ENCODE data around the gene CSNK1G2.

CSNK1G2 gene

GRCh38 chr19:1980809-1981181 lies 39.8 kb downstream of the CSNK1G2 start:
- Mint-ChIP-seq H3K9me3 (no peaks in the 10 kb centered on the region), H3K36me3 (ENCODE audit: low read depth) (peaks cover 28% of the 10 kb centered on the region), H3K4me1 (no peaks in the 10 kb centered on the region), H3K27me3 (ENCODE audit: low read depth) (no peaks in the 10 kb centered on the region), H3K27ac (no peak overlapping the region), H3K4me3 (no peak overlapping the region)
- no peak for TF ChIP-seq CTCF (IDR thresholded peaks at IDR 0.05; ENCODE audit: unreplicated experiment in 3 of 3)

GRCh38 chr19:1981253-1981652 lies 40.3 kb downstream of the CSNK1G2 start:
- Mint-ChIP-seq H3K27me3 (ENCODE audit: low read depth) (no peaks in the 10 kb centered on the region), H3K4me1 (no peaks in the 10 kb centered on the region), H3K9me3 (no peaks in the 10 kb centered on the region), H3K4me3 (no peak overlapping the region), H3K27ac (no peak overlapping the region), H3K36me3 (ENCODE audit: low read depth) (peaks cover 24% of the 10 kb centered on the region)
- no peak for TF ChIP-seq CTCF (IDR thresholded peaks at IDR 0.05; ENCODE audit: unreplicated experiment in 3 of 3)

- no peaks in the 10 kb centered on the region for H3K4me1 Mint-ChIP-seq
- H3K9me3 Mint-ChIP-seq = no peaks in the 10 kb centered on the region
- TF ChIP-seq CTCF (IDR thresholded peaks at IDR 0.05; ENCODE audit: unreplicated experiment in 3 of 3) = no peak
- no peaks in the 10 kb centered on the region for H3K27me3 Mint-ChIP-seq (ENCODE audit: low read depth)
- no peak overlapping the region for H3K27ac Mint-ChIP-seq
- peaks cover 28% of the 10 kb centered on the region for H3K36me3 Mint-ChIP-seq (ENCODE audit: low read depth)
- no peak overlapping the region for H3K4me3 Mint-ChIP-seq
Observed at GRCh38 chr19:1984357-1984756, 43.4 kb downstream of the CSNK1G2 start.

- Mint-ChIP-seq H3K4me3 (no peak overlapping the region), H3K9me3 (no peaks in the 10 kb centered on the region), H3K4me1 (no peaks in the 10 kb centered on the region), H3K36me3 (ENCODE audit: low read depth) (peaks cover 33% of the 10 kb centered on the region), H3K27me3 (ENCODE audit: low read depth) (no peaks in the 10 kb centered on the region), H3K27ac (no peak overlapping the region)
- TF ChIP-seq CTCF (IDR thresholded peaks at IDR 0.05; ENCODE audit: unreplicated experiment in 3 of 3) = no peak
Observed at GRCh38 chr19:1985588-1986356, 44.8 kb downstream of the CSNK1G2 start.

GRCh38 chr19:1986357-1987162 lies 45.6 kb downstream of the CSNK1G2 start:
- no peak for TF ChIP-seq CTCF (IDR thresholded peaks at IDR 0.05; ENCODE audit: unreplicated experiment in 3 of 3)
- Mint-ChIP-seq H3K27ac (no peak overlapping the region), H3K27me3 (ENCODE audit: low read depth) (no peaks in the 10 kb centered on the region), H3K36me3 (ENCODE audit: low read depth) (peaks cover 28% of the 10 kb centered on the region), H3K4me1 (no peaks in the 10 kb centered on the region), H3K9me3 (no peaks in the 10 kb centered on the region), H3K4me3 (no peak overlapping the region)
